ENCODE results near the gene KBTBD12.
"Not testable (repeated sequence)": the region's sequence is repeated elsewhere in the genome, so short reads cannot be mapped to it uniquely, and the experiment has no call there.

KBTBD12 gene

DNA sequence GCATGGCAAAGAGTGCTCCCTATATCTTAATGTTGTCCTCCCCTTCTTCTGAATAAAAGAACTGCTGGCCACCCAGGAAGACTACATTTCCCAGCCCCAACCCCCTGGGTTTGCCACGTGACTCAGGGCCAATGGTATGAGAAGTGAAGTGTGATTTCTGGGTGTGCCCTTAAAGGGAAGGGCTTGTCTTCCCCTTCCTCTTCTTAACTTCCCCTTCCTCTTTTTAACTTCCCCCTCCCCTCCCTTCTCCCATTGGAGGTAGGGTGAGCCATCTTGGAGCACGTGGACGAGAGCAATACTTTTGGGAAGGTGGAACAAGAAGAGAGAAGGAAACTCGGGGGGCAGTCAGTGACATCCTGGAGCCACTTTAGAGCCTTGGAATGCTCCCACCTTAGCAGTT, 6.8 kb upstream of the KBTBD12 start:
- Histone ChIP-seq H3K27me3 (ENCODE audit: control insufficient read depth, insufficient read depth, low read length) (no peaks in the 10 kb centered on the region), H3K27ac (ENCODE audit: low read depth, low read length) (no peak overlapping the region), H3K9ac (ENCODE audit: low read length) (no peak overlapping the region), H3K4me1 (ENCODE audit: control insufficient read depth, insufficient read depth, low read length) (peaks cover 8% of the 10 kb centered on the region), H3K4me3 (ENCODE audit: low read length) (no peak overlapping the region), H3K36me3 (ENCODE audit: control insufficient read depth, insufficient read depth, low read length) (no peaks in the 10 kb centered on the region)

DNA sequence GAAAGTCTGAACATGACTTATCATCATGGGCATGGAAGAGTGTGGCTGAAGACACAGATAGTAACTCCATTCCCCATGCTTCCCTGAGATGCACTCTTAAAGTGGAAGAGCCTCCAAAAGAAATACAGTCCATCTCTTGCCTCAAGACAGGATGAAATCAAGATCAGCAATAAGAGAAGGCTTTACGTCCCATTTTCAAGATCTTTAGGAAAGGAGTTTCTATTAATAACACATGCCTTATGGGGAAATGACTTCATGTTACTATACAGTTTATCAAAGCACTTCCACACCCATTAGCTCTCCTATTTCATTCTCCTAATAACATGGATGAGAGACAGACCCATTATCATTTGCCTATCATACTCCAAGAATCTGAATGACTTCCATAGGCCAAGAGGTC, 6.1 kb upstream of the KBTBD12 start:
- H3K9ac ChIP-seq (ENCODE audit: low read length): no peak overlapping the region
- H3K4me3 ChIP-seq (ENCODE audit: low read length): no peak overlapping the region
- no peak overlapping the region for H3K27ac ChIP-seq (ENCODE audit: low read depth, low read length)
- H3K36me3 ChIP-seq (ENCODE audit: control insufficient read depth, insufficient read depth, low read length): no peaks in the 10 kb centered on the region
- H3K4me1 ChIP-seq (ENCODE audit: control insufficient read depth, insufficient read depth, low read length): peaks cover 8% of the 10 kb centered on the region
- no peaks in the 10 kb centered on the region for H3K27me3 ChIP-seq (ENCODE audit: control insufficient read depth, insufficient read depth, low read length)

DNA sequence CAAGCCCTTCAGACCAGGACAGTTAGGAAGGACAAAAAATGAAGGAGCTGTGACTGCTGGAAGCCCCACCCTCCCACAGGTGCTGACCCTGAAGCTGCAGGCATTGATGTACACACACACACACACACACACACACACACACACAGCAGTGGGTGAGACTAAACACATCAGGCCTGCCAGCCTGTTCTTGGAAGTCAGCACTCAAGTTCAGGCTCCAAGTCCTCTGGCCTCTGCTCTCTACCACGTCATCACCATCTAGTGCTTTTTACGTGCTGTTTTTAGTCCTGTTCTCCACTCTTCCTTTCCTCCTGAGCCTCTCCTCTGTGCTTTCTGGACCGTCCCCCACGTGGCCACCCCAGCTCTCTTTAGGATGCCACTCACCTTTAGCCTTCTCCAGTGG, 5.4 kb upstream of the KBTBD12 start:
- Histone ChIP-seq H3K4me3 (ENCODE audit: low read length) (no peak overlapping the region), H3K36me3 (ENCODE audit: control insufficient read depth, insufficient read depth, low read length) (no peaks in the 10 kb centered on the region), H3K27ac (ENCODE audit: low read depth, low read length) (no peak overlapping the region), H3K27me3 (ENCODE audit: control insufficient read depth, insufficient read depth, low read length) (no peaks in the 10 kb centered on the region), H3K9ac (ENCODE audit: low read length) (no peak overlapping the region), H3K4me1 (ENCODE audit: control insufficient read depth, insufficient read depth, low read length) (peaks cover 12% of the 10 kb centered on the region)

DNA sequence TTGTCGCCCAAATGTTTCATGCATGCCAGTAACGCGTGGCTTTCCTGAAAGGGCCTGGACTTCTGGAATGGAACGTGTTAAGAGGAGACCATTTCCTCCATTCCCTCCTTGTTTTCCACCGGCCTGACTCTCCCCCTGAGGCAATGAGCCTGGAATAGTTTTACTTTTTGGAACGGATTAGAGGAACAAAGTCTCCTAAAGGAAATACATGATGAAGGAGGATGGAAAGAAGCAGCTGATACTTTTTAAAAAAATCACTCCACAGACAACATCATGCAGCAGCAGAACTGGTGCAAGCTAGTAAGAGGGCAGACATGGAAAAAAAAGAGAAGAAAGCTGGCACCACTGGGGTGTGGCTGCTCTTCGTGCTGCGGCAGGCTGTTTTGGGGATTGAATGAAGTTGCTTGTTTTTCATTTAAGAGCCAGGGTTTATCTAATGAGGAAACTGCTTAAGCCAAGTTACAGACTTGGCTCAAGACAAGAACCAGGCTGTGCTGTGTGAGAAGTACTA, 3.6 kb upstream of the KBTBD12 start:
- Histone ChIP-seq H3K9ac (ENCODE audit: low read length) (no peak overlapping the region), H3K27me3 (ENCODE audit: control insufficient read depth, insufficient read depth, low read length) (no peaks in the 10 kb centered on the region), H3K36me3 (ENCODE audit: control insufficient read depth, insufficient read depth, low read length) (no peaks in the 10 kb centered on the region), H3K27ac (ENCODE audit: low read depth, low read length) (peak overlapping the region; percentile 62), H3K4me3 (ENCODE audit: low read length) (no peak overlapping the region), H3K4me1 (ENCODE audit: control insufficient read depth, insufficient read depth, low read length) (peaks cover 13% of the 10 kb centered on the region)

DNA sequence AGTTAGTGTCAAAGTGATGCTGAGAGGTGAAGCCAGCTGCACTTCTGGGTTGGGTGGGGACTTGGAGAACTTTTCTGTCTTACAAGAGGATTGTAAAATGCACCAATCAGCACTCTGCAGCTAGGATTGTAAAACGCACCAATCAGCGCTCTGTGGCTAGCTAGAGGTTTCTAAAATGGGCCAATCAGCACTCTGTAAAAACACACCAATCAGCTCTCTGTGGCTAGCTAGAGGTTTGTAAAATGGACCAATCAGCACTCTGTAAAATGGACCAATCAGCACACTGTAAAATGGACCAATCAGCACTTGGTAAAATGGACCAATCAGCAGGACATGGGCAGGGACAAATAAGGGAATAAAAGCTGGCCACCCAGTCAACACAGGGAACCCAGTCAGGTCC, 1.2 kb upstream of the KBTBD12 start:
- not testable (repeated sequence) for H3K9ac ChIP-seq (ENCODE audit: low read length); H3K27me3 ChIP-seq (ENCODE audit: control insufficient read depth, insufficient read depth, low read length); H3K4me3 ChIP-seq (ENCODE audit: low read length); H3K36me3 ChIP-seq (ENCODE audit: control insufficient read depth, insufficient read depth, low read length)
- Histone ChIP-seq H3K4me1 (ENCODE audit: control insufficient read depth, insufficient read depth, low read length) (peaks cover 13% of the 10 kb centered on the region), H3K27ac (ENCODE audit: low read depth, low read length) (peak overlapping the region; percentile 85)

DNA sequence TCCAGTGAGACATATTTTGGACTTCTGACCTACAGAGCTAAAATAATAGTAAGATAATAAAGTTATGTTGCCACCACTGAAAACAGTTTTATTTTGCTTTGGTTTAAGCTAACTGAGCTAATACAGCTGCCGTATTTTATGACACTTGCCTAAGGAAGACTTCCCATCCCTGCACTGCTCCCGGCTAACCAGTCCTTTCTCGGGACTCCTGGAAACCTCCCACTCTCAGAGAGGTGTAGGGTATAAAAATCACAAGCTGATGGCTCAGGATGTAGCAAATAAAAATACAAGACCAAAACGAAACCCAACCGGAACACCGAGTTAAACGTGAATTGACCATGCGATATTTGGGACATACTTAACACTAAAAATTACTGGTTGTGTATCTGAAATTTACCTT, 448 bp upstream of the KBTBD12 start:
- no peaks in the 10 kb centered on the region for H3K27me3 ChIP-seq (ENCODE audit: control insufficient read depth, insufficient read depth, low read length)
- peaks cover 13% of the 10 kb centered on the region for H3K4me1 ChIP-seq (ENCODE audit: control insufficient read depth, insufficient read depth, low read length)
- H3K4me3 ChIP-seq (ENCODE audit: low read length): peak overlapping the region; percentile 77
- H3K27ac ChIP-seq (ENCODE audit: low read depth, low read length): peak overlapping the region; percentile 85
- H3K9ac ChIP-seq (ENCODE audit: low read length): no peak overlapping the region
- no peaks in the 10 kb centered on the region for H3K36me3 ChIP-seq (ENCODE audit: control insufficient read depth, insufficient read depth, low read length)

DNA sequence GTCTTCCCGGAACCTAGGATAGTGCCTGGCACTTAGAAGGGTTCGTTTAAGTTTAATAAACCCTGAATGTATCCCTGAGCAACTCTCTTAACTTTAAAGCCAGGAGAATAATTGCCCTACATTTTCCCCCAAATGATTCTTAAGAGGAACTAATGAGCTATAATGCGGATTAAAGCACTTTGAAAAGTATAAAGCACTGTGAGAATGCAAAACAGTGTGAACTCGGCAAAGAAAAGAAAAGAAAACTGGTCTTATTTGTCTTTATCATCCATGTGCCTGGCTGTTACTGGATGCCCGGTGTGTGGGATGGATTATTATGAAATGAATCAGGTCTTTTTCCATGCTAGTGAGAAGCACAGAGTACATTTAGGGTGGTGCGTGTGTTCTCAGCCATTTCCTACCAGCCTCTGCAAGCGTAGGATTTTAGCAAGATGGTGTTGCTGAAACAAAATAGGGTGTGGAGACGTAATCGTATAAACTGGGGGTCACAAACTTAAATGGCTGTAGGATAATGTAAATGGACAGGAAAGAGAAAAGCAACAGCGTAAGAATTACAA, 983 bp downstream of the KBTBD12 start:
- Histone ChIP-seq H3K27ac (ENCODE audit: low read depth, low read length) (peak overlapping the region; percentile 85), H3K4me1 (ENCODE audit: control insufficient read depth, insufficient read depth, low read length) (peaks cover 8% of the 10 kb centered on the region), H3K4me3 (ENCODE audit: low read length) (peak overlapping the region; percentile 77), H3K36me3 (ENCODE audit: control insufficient read depth, insufficient read depth, low read length) (no peaks in the 10 kb centered on the region), H3K9ac (ENCODE audit: low read length) (no peak overlapping the region), H3K27me3 (ENCODE audit: control insufficient read depth, insufficient read depth, low read length) (no peaks in the 10 kb centered on the region)

DNA sequence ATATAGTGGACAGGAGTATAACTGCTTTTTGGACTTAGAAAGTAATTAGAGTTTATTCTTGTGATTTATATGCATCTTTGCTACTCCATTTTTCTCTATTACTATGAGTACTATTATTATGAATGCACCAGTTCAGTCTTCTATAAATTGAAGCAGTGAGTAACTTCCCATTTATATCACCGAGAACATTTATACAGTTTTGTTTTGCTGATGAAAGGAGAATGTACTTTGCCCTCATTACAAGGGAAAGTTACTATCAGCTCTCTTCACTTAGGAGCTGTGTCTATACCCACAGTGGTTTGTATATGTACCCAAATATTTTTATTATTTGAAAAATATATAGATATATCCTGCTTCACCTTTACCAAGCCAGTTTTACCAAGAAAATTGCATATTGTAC, 5.7 kb downstream of the KBTBD12 start:
- Histone ChIP-seq H3K4me3 (ENCODE audit: low read length) (no peak overlapping the region), H3K27me3 (ENCODE audit: control insufficient read depth, insufficient read depth, low read length) (no peaks in the 10 kb centered on the region), H3K9ac (ENCODE audit: low read length) (no peak overlapping the region), H3K4me1 (ENCODE audit: control insufficient read depth, insufficient read depth, low read length) (no peaks in the 10 kb centered on the region), H3K27ac (ENCODE audit: low read depth, low read length) (no peak overlapping the region), H3K36me3 (ENCODE audit: control insufficient read depth, insufficient read depth, low read length) (no peaks in the 10 kb centered on the region)

DNA sequence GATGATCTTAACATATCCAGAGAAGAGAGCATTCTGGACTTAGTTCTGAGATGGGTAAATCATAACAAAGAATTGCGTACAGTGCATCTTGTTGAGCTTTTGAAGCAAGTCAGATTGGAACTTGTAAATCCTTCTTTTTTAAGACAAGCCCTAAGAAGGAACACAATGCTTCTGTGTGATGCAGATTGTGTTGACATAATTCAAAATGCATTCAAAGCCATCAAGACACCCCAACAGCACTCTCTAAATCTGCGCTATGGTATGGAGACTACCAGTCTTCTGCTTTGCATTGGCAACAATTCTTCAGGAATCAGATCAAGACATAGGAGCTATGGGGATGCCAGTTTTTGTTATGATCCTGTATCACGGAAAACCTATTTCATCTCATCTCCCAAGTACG, 8.6 kb downstream of the KBTBD12 start:
- Histone ChIP-seq H3K9ac (ENCODE audit: low read length) (no peak overlapping the region), H3K36me3 (ENCODE audit: control insufficient read depth, insufficient read depth, low read length) (no peaks in the 10 kb centered on the region), H3K4me3 (ENCODE audit: low read length) (no peak overlapping the region), H3K27me3 (ENCODE audit: control insufficient read depth, insufficient read depth, low read length) (no peaks in the 10 kb centered on the region), H3K27ac (ENCODE audit: low read depth, low read length) (no peak overlapping the region), H3K4me1 (ENCODE audit: control insufficient read depth, insufficient read depth, low read length) (no peaks in the 10 kb centered on the region)

DNA sequence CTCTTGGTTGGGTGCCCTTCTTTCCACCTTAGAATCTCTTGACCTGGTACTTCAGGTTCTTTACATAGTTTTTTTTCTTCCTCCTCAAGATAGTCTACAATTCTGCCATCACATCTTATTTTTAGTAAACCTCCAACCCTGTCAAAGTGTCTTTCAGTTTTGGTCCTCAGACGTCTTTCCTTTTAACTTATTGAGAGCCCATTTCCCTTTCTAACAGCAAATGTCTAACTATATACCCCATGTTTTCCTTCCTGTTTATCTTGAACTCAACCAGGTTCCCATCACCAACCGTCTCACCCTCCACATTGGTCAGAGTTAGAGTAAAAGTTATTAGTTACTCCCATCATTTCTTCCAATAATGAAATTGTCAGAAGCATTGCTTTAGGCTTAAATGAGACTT, 10.4 kb downstream of the KBTBD12 start:
- Histone ChIP-seq H3K9ac (ENCODE audit: low read length) (no peak overlapping the region), H3K36me3 (ENCODE audit: control insufficient read depth, insufficient read depth, low read length) (no peaks in the 10 kb centered on the region), H3K27me3 (ENCODE audit: control insufficient read depth, insufficient read depth, low read length) (no peaks in the 10 kb centered on the region), H3K4me1 (ENCODE audit: control insufficient read depth, insufficient read depth, low read length) (no peaks in the 10 kb centered on the region), H3K4me3 (ENCODE audit: low read length) (no peak overlapping the region), H3K27ac (ENCODE audit: low read depth, low read length) (no peak overlapping the region)

DNA sequence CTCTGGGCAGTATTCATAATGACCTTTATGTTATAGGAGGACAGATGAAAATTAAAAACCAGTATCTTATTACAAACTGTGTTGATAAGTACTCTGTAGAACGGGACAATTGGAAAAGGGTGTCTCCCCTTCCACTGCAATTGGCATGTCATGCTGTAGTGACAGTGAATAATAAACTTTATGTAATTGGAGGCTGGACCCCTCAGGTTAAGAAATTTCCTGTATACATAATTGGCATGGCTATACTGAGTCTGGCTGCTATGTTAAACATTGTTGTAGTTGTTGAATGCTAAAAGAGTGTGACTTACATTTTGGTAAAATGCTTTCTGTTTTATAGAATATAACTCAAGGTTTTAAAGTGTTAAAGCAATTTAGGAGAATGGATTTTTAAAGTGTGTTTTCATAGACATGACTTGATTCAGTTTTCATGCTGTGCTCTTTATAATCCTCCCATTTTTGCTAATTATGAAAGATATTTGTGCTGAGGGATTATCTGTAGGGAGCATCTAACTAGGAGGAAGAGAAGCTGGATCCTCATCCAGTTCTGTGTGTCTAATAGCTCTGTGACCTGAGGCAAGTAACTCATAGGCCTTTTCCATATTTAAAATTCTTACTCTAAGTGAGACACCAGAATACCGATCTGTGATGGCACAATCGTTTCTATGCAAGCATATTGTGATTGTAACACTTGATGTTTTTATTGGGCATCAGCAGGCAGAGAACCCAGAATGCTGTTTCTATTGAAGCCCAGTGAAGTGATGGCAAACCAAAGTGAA, 13.0 kb downstream of the KBTBD12 start:
- H3K27ac ChIP-seq (ENCODE audit: low read depth, low read length): no peak overlapping the region
- no peaks in the 10 kb centered on the region for H3K4me1 ChIP-seq (ENCODE audit: control insufficient read depth, insufficient read depth, low read length)
- no peak overlapping the region for H3K9ac ChIP-seq (ENCODE audit: low read length)
- H3K27me3 ChIP-seq (ENCODE audit: control insufficient read depth, insufficient read depth, low read length): no peaks in the 10 kb centered on the region
- no peak overlapping the region for H3K4me3 ChIP-seq (ENCODE audit: low read length)
- H3K36me3 ChIP-seq (ENCODE audit: control insufficient read depth, insufficient read depth, low read length): no peaks in the 10 kb centered on the region

DNA sequence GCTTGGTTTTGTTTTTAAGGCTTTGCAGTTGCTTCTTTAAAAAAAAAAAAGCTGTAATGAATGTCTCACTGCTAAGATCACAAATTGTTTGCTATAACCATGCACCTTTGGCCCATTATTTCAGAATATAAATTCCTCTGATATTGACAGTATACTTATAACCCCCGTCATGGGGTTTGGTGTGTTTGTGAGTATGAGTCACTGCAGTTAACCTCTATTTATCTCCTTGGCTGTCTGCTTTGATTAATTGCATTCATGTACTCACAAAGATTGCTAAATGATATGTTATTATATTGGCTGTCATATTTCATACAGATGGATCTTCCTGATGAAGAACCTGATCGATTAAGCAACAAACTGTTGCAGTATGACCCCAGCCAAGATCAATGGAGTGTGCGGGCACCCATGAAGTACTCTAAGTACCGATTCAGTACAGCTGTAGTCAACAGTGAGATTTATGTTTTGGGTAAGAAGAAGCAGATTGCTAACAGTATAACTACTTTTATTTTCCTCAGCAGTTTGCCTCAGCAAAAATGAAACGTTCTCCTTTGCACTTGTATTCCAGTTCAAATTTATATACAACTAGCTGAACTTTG, 14.9 kb downstream of the KBTBD12 start:
- H3K27ac ChIP-seq (ENCODE audit: low read depth, low read length): no peak overlapping the region
- no peak overlapping the region for H3K4me3 ChIP-seq (ENCODE audit: low read length)
- no peaks in the 10 kb centered on the region for H3K36me3 ChIP-seq (ENCODE audit: control insufficient read depth, insufficient read depth, low read length)
- no peak overlapping the region for H3K9ac ChIP-seq (ENCODE audit: low read length)
- no peaks in the 10 kb centered on the region for H3K4me1 ChIP-seq (ENCODE audit: control insufficient read depth, insufficient read depth, low read length)
- H3K27me3 ChIP-seq (ENCODE audit: control insufficient read depth, insufficient read depth, low read length): no peaks in the 10 kb centered on the region

DNA sequence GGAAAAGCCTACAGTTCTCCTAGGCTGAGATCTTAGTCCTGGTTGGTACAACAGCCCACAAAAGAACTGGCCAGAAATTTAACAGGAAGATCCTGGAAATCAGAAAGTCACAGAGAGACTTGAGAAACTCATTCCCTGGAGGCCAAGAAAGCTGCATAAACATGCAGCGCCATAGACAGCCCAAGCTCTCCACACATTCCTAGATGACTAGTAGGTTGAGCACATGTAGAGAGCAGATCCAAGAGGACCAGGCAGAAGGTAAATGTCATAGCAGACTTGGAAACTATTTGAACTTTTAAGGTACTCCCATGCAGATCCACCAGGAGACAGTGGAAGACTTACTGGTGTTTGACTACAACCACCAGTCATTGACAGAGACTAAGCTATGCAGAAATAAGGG, 18.4 kb downstream of the KBTBD12 start:
- Histone ChIP-seq H3K9ac (ENCODE audit: low read length) (no peak overlapping the region), H3K27me3 (ENCODE audit: control insufficient read depth, insufficient read depth, low read length) (no peaks in the 10 kb centered on the region), H3K36me3 (ENCODE audit: control insufficient read depth, insufficient read depth, low read length) (no peaks in the 10 kb centered on the region), H3K4me3 (ENCODE audit: low read length) (no peak overlapping the region), H3K4me1 (ENCODE audit: control insufficient read depth, insufficient read depth, low read length) (no peaks in the 10 kb centered on the region), H3K27ac (ENCODE audit: low read depth, low read length) (no peak overlapping the region)
